NCI-H1417 treated with DMSO at 0.1 percent for 48 hours (cell line): ENCODE data around the gene KHDC3L.
"Not testable (repeated sequence)": the region's sequence is repeated elsewhere in the genome, so short reads cannot be mapped to it uniquely, and the experiment has no call there.

Experiments used
- DNase-seq: peaks from one replicate; lab custom pipeline; 2025; lab: John Stamatoyannopoulos, UW

The KHDC3L gene

GRCh38 chr6:73369563-73369962 lies 7.1 kb downstream of the KHDC3L start, which contains the start of gene OOEP:
TSS of gene OOEP (minus strand) at chr6:73369897. CDS start at chr6:73369792, 105 bp downstream.
- DNase-seq: no peak

GRCh38 chr6:73371984-73372383 lies 9.5 kb downstream of the KHDC3L start:
- no peak for DNase-seq

GRCh38 chr6:73372516-73372915 lies 10.1 kb downstream of the KHDC3L start:
- DNase-seq: no peak

- DNase-seq: no peak
Measured at GRCh38 chr6:73375216-73375615, 12.8 kb downstream of the KHDC3L start.

GRCh38 chr6:73377225-73377624 lies 14.8 kb downstream of the KHDC3L start:
- no peak for DNase-seq

GRCh38 chr6:73381531-73381930 lies 19.1 kb downstream of the KHDC3L start:
- DNase-seq: not testable (repeated sequence)

- no peak for DNase-seq
Measured at GRCh38 chr6:73382462-73383113, 20.1 kb downstream of the KHDC3L start.

GRCh38 chr6:73388433-73388799 lies 26.0 kb downstream of the KHDC3L start:
- DNase-seq: no peak

- no peak for DNase-seq
Measured at GRCh38 chr6:73388800-73389512, 26.5 kb downstream of the KHDC3L start.

- no peak for DNase-seq
Measured at GRCh38 chr6:73389854-73390253, 27.4 kb downstream of the KHDC3L start.

- no peak for DNase-seq
Measured at GRCh38 chr6:73391675-73392074, 29.2 kb downstream of the KHDC3L start.

- not testable (repeated sequence) for DNase-seq
Measured at GRCh38 chr6:73392188-73392587, 29.7 kb downstream of the KHDC3L start.

- no peak for DNase-seq
Measured at GRCh38 chr6:73393278-73393677, 30.8 kb downstream of the KHDC3L start.

- no peak for DNase-seq
Measured at GRCh38 chr6:73394577-73395354, 32.3 kb downstream of the KHDC3L start, which contains the start of gene DDX43. TSS of gene DDX43 (plus strand) at chr6:73394828. CDS start at chr6:73394906, 78 bp downstream.

GRCh38 chr6:73395875-73396274 lies 33.4 kb downstream of the KHDC3L start:
- DNase-seq: no peak

- DNase-seq: no peak
Measured at GRCh38 chr6:73400656-73401055, 38.2 kb downstream of the KHDC3L start.

- no peak for DNase-seq
Measured at GRCh38 chr6:73409395-73409794, 46.9 kb downstream of the KHDC3L start.

GRCh38 chr6:73413102-73413501 lies 50.6 kb downstream of the KHDC3L start:
- no peak for DNase-seq
